ENCODE results near the gene C19orf38.
A peak's percentile ranks its signal among the peaks of the same experiment; 100 is the strongest.

The C19orf38 gene

GRCh38 chr19:10818301-10819123 is 29.7 kb upstream of the C19orf38 start:
- Mint-ChIP-seq H3K9me3 (no peaks in the 10 kb centered on the region), H3K36me3 (ENCODE audit: low read depth) (peaks cover 39% of the 10 kb centered on the region), H3K27ac (no peak overlapping the region), H3K27me3 (ENCODE audit: low read depth, poor library complexity) (no peaks in the 10 kb centered on the region), H3K4me3 (no peak overlapping the region), H3K4me1 (peaks cover 15% of the 10 kb centered on the region)
- no peak for DNase-seq
- TF ChIP-seq CTCF (IDR thresholded peaks at IDR 0.05): no peak

GRCh38 chr19:10819124-10820060 is 28.8 kb upstream of the C19orf38 start:
- no peak for TF ChIP-seq CTCF (IDR thresholded peaks at IDR 0.05)
- Mint-ChIP-seq H3K36me3 (ENCODE audit: low read depth) (peaks cover 41% of the 10 kb centered on the region), H3K27me3 (ENCODE audit: low read depth, poor library complexity) (no peaks in the 10 kb centered on the region), H3K4me3 (no peak overlapping the region), H3K4me1 (peaks cover 15% of the 10 kb centered on the region), H3K9me3 (no peaks in the 10 kb centered on the region), H3K27ac (peak overlapping the region; percentile 83)
- no peak for DNase-seq

- H3K4me1 Mint-ChIP-seq: peaks cover 15% of the 10 kb centered on the region
- peaks cover 41% of the 10 kb centered on the region for H3K36me3 Mint-ChIP-seq (ENCODE audit: low read depth)
- H3K27me3 Mint-ChIP-seq (ENCODE audit: low read depth, poor library complexity): no peaks in the 10 kb centered on the region
- peak overlapping the region; percentile 83 for H3K27ac Mint-ChIP-seq
- no peak overlapping the region for H3K4me3 Mint-ChIP-seq
- no peak for TF ChIP-seq CTCF (IDR thresholded peaks at IDR 0.05)
- H3K9me3 Mint-ChIP-seq: no peaks in the 10 kb centered on the region
- DNase-seq: no peak
These were observed 28.0 kb upstream of the C19orf38 start for GRCh38 chr19:10820173-10820572.

GRCh38 chr19:10823690-10824089 is 24.5 kb upstream of the C19orf38 start:
- no peaks in the 10 kb centered on the region for H3K9me3 Mint-ChIP-seq
- DNase-seq: no peak
- H3K4me3 Mint-ChIP-seq: no peak overlapping the region
- H3K36me3 Mint-ChIP-seq (ENCODE audit: low read depth): peaks cover 57% of the 10 kb centered on the region
- H3K4me1 Mint-ChIP-seq: no peaks in the 10 kb centered on the region
- H3K27me3 Mint-ChIP-seq (ENCODE audit: low read depth, poor library complexity): no peaks in the 10 kb centered on the region
- peak overlapping the region; percentile 59 for H3K27ac Mint-ChIP-seq
- TF ChIP-seq CTCF (IDR thresholded peaks at IDR 0.05): no peak

- no peak overlapping the region for H3K27ac Mint-ChIP-seq
- TF ChIP-seq CTCF (IDR thresholded peaks at IDR 0.05): no peak
- peaks cover 37% of the 10 kb centered on the region for H3K36me3 Mint-ChIP-seq (ENCODE audit: low read depth)
- no peak for DNase-seq
- no peak overlapping the region for H3K4me3 Mint-ChIP-seq
- H3K4me1 Mint-ChIP-seq: no peaks in the 10 kb centered on the region
- H3K27me3 Mint-ChIP-seq (ENCODE audit: low read depth, poor library complexity): peaks cover 3% of the 10 kb centered on the region
- H3K9me3 Mint-ChIP-seq: no peaks in the 10 kb centered on the region
These were observed 22.0 kb upstream of the C19orf38 start for GRCh38 chr19:10826231-10826630.
